Mucosa of descending colon (tissue), 3 donors: ENCODE data around the gene ARRB1. TPM values are rescaled to one million over a fixed set of nuclear protein-coding genes. Genes with fewer than 3 reads are reported as not detected.
A peak's percentile ranks its signal among the peaks of the same experiment; 100 is the strongest.

Source experiments
- ATAC-seq: fragments of 200-7000 bp; cut with Tn5 transposase; one replicate; pipeline ENCODE4 v1.9.1; 2020; ENCODE audit warnings: mild to moderate bottlenecking, moderate library complexity
- DNase-seq, 3 donors: peaks; one replicate each; pipeline ENCODE4 v3.0.0-alpha.2; 2020
- H3K36me3 ChIP-seq: fragments of 200-600 bp; one replicate; pipeline ENCODE4 v1.8.0; 2021; ENCODE audit warnings: low read depth, mild to moderate bottlenecking
- H3K4me1 ChIP-seq: fragments of 200-600 bp; one replicate; pipeline ENCODE4 v1.8.0; 2021; ENCODE audit warnings: low read depth, mild to moderate bottlenecking
- H3K4me3 ChIP-seq: fragments of 200-600 bp; one replicate; pipeline ENCODE4 v1.8.0; 2021; ENCODE audit warnings: mild to moderate bottlenecking
- H3K9me3 ChIP-seq: fragments of 200-600 bp; one replicate; pipeline ENCODE4 v1.8.0; 2021; ENCODE audit warnings: mild to moderate bottlenecking
- intact Hi-C, 2 donors: fragments of 100-400 bp; cut with DNase I in 1 of 2; cut with micrococcal nuclease in 1 of 2; formaldehyde crosslinking; loops; one replicate each; pipeline versions ENCODE4 v1.11.0 to v1.11.1; 2022; cut with DNase I, micrococcal nuclease
- total RNA-seq, 3 donors: library from RNA; stranded (reverse); fragmentation: NEBNext Ultra II Directional in 2 of 3; extraction: Animal tissue kit (Norgen Biotek cat#: 25700) in 2 of 3; gene quantifications; one replicate each; pipeline versions ENCODE4 v1.2.1 to v1.2.4, GENCODE V29; 2021 to 2023
- TF ChIP-seq, protein P1 (sequence below): fragments of 200-600 bp; IDR thresholded peaks from one replicate; pipeline ENCODE4 v1.8.0; 2022; ENCODE audit warnings: antibody characterized with exemption, mild to moderate bottlenecking
- donor health status: DM: no; HTN: no; CAD: no; lungs with moderate emphysema.
- donor health status: DM: no; HTN: no; CAD: no.
- donor health status: DM: no; HTN: yes; CAD: no.

Gene ARRB1
- total RNA-seq, 3 donors from 2014 or later = 76.7 to 128 (median 121) TPM

DNA sequence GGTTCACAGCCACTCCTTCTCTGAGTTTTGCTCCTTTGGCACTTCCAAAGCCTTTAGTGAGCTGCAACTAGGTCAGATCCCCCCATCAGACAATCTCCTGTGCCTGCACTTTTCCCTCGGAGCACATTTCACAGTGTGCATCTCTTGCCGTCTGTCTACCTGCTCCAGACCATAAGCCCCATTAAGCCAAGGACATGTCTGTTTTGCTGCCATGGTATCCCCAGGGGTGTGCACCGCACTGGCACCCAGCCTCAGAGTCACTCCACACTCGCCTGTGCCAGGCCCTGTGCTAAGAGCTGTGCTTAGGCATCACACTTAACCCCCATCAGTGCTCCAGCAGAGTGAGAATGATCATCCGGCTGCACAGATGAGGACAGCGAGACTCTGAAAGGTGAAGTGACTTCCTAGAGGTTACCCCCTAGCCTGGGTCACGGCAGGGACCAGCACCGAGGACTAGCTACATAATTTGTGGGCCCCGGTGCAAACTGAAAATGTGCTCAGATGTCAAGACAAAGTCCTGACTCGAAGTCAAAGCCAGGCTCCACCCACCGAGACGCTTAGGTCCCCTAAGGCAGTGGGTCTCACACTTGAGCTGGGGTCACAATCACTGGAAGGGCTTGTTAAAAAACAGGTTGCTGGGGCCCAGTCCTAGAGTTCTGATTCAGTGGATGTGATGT lies 33.9 kb downstream of the ARRB1 start:
- DNase-seq (peak in 1 of 3 donors; percentile 32), ATAC-seq (no peak)
- TF ChIP-seq, protein P1, sequence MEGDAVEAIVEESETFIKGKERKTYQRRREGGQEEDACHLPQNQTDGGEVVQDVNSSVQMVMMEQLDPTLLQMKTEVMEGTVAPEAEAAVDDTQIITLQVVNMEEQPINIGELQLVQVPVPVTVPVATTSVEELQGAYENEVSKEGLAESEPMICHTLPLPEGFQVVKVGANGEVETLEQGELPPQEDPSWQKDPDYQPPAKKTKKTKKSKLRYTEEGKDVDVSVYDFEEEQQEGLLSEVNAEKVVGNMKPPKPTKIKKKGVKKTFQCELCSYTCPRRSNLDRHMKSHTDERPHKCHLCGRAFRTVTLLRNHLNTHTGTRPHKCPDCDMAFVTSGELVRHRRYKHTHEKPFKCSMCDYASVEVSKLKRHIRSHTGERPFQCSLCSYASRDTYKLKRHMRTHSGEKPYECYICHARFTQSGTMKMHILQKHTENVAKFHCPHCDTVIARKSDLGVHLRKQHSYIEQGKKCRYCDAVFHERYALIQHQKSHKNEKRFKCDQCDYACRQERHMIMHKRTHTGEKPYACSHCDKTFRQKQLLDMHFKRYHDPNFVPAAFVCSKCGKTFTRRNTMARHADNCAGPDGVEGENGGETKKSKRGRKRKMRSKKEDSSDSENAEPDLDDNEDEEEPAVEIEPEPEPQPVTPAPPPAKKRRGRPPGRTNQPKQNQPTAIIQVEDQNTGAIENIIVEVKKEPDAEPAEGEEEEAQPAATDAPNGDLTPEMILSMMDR = no peak
- H3K4me1 ChIP-seq = peaks cover 40% of the 10 kb centered on the region
- H3K9me3 ChIP-seq = no peaks in the 10 kb centered on the region
- H3K36me3 ChIP-seq = no peaks in the 10 kb centered on the region
- H3K4me3 ChIP-seq = no peak overlapping the region
- intact Hi-C loops = no loop called here

DNA sequence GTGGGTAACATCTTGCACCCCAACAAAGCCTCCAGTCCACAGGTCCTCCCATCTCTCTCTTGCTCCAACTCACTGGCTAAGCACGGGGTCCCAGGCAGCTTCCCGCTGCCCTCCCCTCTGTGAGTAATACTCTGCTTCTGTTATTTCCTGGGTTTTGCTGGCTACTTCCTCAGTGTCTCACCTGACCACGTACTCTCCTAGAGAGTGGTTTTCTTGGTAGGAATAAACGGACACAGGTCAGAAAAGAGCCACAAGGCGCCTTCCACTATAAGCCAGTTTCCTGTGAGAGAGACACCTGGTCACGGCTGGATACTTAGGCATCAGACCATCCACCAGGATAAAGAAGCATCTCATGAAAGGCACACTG lies 36.0 kb downstream of the ARRB1 start:
- Histone ChIP-seq H3K4me3 (no peak overlapping the region), H3K4me1 (peaks cover 49% of the 10 kb centered on the region), H3K36me3 (no peaks in the 10 kb centered on the region), H3K9me3 (no peaks in the 10 kb centered on the region)
- DNase-seq = no peak
- intact Hi-C loops = no loop called here
- ATAC-seq = no peak
- TF ChIP-seq, protein P1 = no peak

DNA sequence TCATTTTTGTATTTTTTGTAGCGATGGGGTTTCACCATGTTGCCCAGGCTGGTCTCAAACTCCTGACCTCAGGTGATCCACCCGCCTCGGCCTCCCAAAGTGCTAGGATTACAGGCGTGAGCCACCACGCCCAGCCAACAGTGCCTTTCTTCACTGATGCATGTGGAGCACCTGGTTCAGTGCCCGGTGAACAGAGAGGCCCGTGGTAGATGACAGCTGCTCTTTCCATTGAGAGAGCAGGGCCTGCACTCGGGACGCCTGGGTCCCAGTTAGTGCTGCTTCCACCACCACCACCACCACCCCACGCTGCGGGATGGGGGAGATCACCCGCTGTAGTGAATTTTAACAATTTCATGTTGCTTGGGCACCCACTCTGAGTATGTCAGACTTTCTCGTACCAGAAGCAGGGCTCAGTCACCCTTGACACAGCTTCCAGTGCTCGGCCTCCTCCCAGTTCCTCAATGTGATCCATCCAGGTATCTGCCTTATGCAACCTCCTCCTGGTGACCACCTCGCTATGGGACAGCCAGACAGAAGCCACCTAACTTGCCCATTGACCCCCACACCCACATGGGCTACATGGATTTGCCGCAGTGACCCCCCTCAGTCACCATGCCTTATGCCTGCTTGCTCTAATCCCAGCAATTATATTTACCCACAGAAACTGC lies 36.6 kb downstream of the ARRB1 start:
- ATAC-seq (no peak), DNase-seq (no peak)
- H3K4me3 ChIP-seq = no peak overlapping the region
- intact Hi-C loops = no loop called here
- TF ChIP-seq, protein P1 = no peak
- peaks cover 44% of the 10 kb centered on the region for H3K4me1 ChIP-seq
- no peaks in the 10 kb centered on the region for H3K36me3 ChIP-seq
- H3K9me3 ChIP-seq = no peaks in the 10 kb centered on the region

DNA sequence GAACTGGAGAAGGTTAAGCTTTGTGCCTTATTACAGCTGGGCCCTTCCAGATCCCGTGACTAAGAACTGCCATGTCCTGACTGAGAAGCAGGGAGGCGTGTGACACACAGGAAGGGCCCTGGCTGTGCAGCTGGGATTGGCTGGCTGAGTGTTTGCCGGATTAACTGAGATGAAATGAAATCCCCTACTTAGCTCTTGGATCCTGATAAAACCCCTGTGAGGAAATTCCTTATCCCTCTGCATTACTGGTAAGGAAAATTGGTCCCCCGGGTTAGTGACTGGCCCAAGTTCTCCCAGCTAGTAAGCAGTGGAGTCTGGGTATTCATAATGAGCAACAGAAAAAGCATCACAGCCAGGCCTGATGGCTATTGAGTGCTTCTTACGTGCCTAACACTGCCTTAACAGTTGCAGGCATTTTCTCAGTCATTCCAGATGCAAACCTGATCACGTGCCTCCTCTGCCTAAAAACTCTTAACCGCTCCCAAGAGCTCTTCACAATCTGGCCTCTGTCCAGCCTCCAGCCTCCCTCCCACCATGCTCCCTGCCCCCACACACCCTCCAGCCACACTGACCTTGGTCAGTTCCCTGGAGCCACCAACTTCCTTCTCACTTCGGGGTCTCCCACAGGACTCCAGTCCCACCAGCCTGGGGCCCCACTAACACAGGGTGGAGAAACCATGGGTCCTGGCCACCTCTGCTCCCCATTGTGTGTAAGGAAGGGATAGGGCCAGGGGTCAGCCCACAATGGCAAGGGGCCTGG lies 37.8 kb downstream of the ARRB1 start:
- H3K36me3 ChIP-seq = no peaks in the 10 kb centered on the region
- ATAC-seq (peak; percentile 46), DNase-seq (peak in 2 of 3 donors; percentile 41 to 58)
- peaks cover 32% of the 10 kb centered on the region for H3K4me1 ChIP-seq
- no peak overlapping the region for H3K4me3 ChIP-seq
- TF ChIP-seq, protein P1 = no peak
- intact Hi-C loops = no loop called here
- H3K9me3 ChIP-seq = no peaks in the 10 kb centered on the region

DNA sequence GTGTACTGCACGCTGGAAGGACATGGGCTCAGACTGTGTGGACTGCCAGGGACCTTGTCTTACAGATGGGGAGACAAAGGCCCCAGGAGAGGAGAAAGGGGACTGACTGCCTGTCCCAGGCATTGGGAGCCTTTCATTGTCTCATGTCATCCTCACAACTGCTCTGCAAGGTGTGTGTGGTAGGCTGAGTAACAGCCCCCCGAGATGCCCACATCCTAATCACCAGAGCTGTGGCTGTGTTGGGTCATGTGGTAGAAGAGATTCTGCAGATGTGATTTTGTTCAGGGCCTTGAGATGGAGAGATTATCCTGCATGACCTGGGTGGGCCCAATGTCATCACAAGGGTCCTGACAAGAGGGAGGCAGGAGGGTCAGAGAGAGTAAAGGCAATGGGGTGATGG lies 39.1 kb downstream of the ARRB1 start:
- no peak overlapping the region for H3K4me3 ChIP-seq
- no peak for DNase-seq
- TF ChIP-seq, protein P1 = no peak
- intact Hi-C loops = no loop called here
- H3K9me3 ChIP-seq = no peaks in the 10 kb centered on the region
- H3K36me3 ChIP-seq = no peaks in the 10 kb centered on the region
- H3K4me1 ChIP-seq = peaks cover 22% of the 10 kb centered on the region
- ATAC-seq = no peak
